Measurements from ENCODE around the gene GRM8.

Gene GRM8

GRCh38 chr7:126442908-126443307 lies 809.8 kb downstream of the GRM8 start:
- DNase-seq (ENCODE audit: low read depth in 3 of 3) = no peak

GRCh38 chr7:126441745-126442144 lies 811.0 kb downstream of the GRM8 start:
- DNase-seq (ENCODE audit: low read depth in 3 of 3) = no peak

GRCh38 chr7:126440542-126440941 lies 812.2 kb downstream of the GRM8 start:
- no peak for DNase-seq (ENCODE audit: low read depth in 3 of 3)

GRCh38 chr7:126436213-126436868 lies 816.4 kb downstream of the GRM8 start:
- no peak for DNase-seq (ENCODE audit: low read depth in 3 of 3)

- no peak for DNase-seq (ENCODE audit: low read depth in 3 of 3)
These were observed 826.1 kb downstream of the GRM8 start for GRCh38 chr7:126426652-126427051.

- no peak for DNase-seq (ENCODE audit: low read depth in 3 of 3)
These were observed 827.8 kb downstream of the GRM8 start for GRCh38 chr7:126424985-126425384.

- no peak for DNase-seq (ENCODE audit: low read depth in 3 of 3)
These were observed 833.7 kb downstream of the GRM8 start for GRCh38 chr7:126419047-126419446.

GRCh38 chr7:126411821-126412383 lies 840.8 kb downstream of the GRM8 start:
- DNase-seq (ENCODE audit: low read depth in 3 of 3) = no peak

- no peak for DNase-seq (ENCODE audit: low read depth in 3 of 3)
These were observed 841.5 kb downstream of the GRM8 start for GRCh38 chr7:126411032-126411820.

GRCh38 chr7:126403040-126403439 lies 849.7 kb downstream of the GRM8 start:
- no peak for DNase-seq (ENCODE audit: low read depth in 3 of 3)

GRCh38 chr7:126401918-126402317 lies 850.8 kb downstream of the GRM8 start:
- DNase-seq (ENCODE audit: low read depth in 3 of 3) = no peak

- no peak for DNase-seq (ENCODE audit: low read depth in 3 of 3)
These were observed 853.8 kb downstream of the GRM8 start for GRCh38 chr7:126398851-126399529.

- no peak for DNase-seq (ENCODE audit: low read depth in 3 of 3)
These were observed 854.5 kb downstream of the GRM8 start for GRCh38 chr7:126398285-126398684.

GRCh38 chr7:126394406-126394805 lies 858.3 kb downstream of the GRM8 start:
- no peak for DNase-seq (ENCODE audit: low read depth in 3 of 3)
